HG03565 (cell line): Measurements from ENCODE around the gene PDGFB.
"Not testable (repeated sequence)": the region's sequence is repeated elsewhere in the genome, so short reads cannot be mapped to it uniquely, and the experiment has no call there.

Experiments used
- ATAC-seq: cut with Tn5 transposase; IDR thresholded peaks from one replicate; pipeline ENCODE4 v1.9.1; 2021; ENCODE audit warnings: mild to moderate bottlenecking, moderate library complexity; ENCODE audit not compliant: unreplicated experiment

Gene PDGFB

DNA sequence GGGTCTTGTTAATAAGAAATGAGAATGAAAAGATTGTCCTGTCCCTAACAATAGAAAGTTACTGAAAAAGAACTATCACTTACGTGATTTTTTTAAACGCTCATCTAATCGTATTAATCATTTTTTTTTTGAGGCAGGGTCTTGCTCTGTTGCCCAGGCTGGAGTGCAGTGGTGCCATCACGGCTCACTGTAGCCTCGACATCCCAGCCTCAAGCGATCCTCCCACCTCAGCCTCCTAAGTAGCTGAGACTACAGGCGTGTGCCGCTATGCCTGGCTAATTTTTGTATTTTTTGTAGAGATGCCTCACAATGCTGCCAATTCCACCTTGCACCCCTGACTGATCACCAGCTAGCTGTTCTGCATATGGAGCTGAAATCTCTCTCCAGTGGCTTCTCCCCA lies 15.7 kb downstream of the PDGFB start:
- no peak for ATAC-seq

DNA sequence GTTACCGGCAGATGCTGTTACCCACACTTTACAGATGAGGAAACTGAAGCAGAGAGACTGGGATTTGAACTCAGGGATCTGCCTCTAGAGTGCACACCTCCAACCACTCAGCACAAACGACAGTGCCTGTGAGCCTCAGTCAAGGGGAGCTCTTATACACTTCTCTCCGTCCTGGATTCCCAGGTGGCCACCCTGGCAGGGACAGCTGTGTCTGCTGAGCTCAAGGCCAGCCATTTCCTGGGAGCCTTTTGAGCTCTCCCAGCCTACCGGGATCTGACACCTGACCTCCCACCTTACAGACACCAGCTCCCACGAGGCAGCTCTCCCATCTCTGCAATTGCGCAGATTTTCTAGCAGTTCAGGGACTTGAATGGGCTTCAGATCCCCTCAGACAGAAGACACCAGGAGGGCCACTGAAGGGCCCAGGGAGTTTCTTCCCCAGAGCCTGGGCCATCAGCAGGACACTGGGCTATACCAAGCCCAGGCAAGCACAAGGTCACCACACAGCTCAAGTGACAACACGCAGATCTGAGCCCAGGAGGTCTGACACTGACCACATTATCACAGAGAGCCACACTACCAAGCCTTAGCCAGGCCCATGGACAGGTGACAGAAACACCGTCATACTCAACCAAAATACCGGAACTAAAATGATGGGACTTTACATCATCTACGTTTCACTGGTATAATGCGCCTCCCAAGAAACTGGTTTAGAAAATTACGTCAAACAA lies 17.1 kb downstream of the PDGFB start:
- ATAC-seq: no peak

DNA sequence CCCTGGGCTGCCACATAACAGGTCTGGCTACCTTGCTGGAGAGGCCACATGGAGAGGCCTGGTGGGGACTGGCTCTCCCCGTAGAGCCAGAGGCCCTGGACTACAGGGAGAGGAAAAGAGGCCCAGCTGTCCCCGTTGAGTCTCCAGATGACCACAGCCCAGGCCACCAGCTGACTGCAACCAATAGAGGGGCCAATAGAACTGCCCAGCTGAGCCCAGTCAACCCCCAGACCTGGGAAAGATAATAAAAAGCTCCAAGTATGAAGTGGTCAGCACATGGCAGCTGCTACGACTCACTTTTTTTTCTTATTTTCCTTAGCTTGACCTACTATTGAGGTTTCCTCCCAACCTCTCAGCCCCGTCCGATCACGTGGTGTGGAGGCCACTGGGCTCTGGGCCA lies 18.4 kb downstream of the PDGFB start:
- no peak for ATAC-seq

DNA sequence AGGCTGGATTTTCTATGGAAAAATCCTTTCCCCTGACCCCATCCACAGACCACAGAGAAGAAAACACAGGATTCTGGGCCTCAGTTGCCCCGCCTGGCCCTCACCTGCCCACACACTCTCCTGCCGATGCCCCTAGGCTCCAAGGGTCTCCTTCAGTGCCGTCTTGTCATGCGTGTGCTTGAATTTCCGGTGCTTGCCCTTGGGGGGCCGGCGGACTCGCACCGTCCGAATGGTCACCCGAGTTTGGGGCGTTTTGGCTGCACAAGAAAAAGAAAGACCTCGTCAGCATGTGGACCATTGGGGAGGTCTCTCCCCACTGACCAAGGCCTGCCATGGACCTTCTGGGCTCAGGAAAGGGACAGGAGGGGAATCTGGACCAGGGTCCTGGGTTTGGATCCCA lies 19.2 kb downstream of the PDGFB start:
- no peak for ATAC-seq

DNA sequence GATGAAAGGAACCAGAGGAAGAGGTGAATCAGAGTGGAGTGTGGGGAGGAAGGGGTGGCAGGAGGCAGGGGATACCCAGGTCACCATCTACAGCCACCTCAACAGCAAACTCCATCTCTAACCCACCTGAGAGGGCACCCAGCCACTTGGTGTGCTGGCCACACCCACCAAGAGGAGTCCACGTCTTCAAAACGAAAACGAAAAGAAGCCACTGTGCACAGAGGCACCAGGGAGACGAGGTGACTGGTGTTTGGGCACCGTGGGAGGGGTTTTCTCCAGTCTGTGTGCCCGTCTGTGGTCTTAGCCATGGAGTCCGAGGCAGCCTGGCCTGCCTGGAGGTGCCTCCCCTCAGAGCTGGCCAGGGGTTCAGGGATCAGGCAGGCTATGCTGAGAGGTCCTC lies 20.2 kb downstream of the PDGFB start:
- no peak for ATAC-seq

DNA sequence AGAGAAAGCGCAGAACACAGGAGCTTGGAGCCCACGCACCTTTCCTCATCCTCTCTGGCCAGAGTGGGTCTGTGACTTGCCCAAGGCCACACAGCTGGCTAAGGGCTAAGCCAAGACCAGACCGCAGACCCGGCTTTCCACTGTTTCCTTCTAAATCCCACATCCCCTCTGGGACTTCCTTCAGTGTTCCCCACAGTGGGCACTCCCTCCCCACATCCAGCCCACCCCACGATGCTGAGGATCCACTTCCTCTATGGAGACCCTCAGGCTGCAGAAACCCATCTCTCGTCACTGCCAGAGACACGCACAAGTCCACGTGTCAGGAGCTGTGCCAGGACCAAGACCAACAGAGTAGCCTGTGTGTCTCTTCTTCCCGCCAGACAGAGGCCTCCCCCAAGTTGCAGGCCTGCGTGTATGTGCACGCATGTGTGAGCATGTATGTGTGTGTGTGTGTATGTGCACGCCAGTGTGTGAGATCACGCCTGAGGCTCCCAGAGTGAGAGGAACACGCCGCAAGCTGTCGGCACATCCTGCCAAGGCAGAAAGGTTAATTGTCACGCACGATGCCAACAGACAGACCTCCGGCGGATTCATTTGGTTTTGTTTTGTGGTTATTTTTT lies 21.6 kb downstream of the PDGFB start:
- no peak for ATAC-seq

DNA sequence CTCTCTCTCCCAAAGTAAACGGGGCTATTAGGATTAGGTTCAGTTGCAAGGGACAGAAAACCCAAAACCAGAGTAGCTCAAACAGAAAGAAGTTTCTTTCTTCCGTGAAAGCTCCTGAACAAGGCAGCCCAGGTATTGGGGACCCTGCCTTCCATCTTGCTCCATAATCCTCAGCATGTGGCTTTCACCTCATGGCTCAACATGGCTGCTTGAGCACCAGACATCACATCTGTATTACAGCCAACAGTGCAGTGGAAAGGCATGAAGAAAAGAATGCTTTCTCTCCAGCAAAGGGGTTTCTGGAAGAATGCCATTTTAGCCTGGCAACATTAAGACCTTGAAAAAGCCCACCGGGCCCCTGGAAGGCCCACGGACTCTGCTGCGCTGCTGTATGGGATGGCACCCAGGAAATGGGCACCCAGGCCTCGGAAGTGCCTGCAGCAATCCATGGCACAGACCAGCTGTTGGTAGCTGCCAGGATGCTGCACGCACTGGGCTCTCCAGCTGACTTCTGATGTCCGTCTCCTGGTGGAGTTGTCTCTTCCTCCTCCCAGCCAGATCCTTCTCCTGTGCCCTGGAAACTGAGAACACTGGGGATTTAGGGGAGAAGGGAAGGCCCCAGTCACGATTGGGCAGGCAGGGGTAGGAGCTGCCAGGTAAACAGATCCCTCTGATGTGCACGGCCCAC lies 22.6 kb downstream of the PDGFB start:
- no peak for ATAC-seq

DNA sequence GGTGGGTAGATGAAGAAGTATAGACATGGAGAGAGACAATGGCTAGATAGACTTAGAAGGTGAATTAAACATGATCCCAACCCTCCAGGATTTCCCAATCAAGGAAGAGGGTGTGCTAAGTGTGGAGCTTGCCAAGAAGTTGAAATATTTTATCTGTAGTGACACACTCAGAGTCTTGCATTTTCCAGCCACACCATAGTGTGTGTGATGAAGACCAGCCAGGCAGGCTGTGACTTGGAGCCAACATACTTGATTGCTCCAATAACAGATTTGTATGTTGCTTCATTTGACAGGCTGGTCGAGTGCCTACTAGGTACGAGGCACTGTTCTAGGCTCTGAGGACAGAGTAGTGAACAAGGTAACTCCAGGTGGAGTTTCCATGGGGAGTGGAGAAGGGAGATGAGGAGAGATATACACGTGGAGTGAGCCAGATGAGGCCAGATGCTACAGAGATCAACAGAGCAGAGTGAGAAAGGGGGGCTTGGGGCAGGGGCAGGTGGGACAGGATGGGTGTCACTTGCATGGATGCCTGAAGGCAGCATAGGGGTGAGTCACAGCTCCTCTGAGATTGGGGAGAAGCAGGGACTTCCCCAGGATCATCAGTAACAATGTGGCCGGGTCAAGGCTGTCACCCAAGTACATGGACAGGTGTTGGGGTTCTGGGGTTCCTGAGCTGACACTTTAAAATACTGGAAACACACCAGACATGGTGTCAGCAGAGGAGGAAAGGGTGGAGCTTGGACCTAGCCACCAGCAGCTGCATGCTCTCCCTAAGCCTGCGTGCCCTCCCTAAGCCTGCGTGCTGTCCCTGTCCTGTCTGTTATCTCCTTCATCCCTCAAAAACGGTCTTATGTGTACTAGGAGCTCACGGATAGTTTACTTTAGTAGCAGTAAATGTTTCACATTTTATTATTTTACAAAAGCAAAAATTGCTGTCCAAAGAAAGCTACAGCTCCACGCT lies 23.6 kb downstream of the PDGFB start:
- ATAC-seq: no peak

DNA sequence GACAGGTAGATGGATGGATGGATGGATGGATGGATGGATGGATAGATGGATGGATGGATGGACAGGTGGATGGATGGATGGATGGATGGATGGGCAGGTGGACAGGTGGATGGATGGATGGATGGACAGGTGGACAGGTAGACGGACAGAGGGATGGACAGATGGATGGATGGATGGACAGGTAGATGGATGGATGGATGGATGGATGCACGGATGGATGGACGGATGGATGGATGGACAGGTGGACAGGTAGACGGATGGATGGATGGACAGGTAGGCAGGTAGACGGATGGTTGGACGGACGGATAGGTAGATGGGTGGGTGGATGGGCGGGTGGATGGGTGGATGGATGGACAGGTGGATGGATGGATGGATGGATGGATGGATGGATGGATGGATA lies 24.3 kb downstream of the PDGFB start:
- ATAC-seq: no peak

DNA sequence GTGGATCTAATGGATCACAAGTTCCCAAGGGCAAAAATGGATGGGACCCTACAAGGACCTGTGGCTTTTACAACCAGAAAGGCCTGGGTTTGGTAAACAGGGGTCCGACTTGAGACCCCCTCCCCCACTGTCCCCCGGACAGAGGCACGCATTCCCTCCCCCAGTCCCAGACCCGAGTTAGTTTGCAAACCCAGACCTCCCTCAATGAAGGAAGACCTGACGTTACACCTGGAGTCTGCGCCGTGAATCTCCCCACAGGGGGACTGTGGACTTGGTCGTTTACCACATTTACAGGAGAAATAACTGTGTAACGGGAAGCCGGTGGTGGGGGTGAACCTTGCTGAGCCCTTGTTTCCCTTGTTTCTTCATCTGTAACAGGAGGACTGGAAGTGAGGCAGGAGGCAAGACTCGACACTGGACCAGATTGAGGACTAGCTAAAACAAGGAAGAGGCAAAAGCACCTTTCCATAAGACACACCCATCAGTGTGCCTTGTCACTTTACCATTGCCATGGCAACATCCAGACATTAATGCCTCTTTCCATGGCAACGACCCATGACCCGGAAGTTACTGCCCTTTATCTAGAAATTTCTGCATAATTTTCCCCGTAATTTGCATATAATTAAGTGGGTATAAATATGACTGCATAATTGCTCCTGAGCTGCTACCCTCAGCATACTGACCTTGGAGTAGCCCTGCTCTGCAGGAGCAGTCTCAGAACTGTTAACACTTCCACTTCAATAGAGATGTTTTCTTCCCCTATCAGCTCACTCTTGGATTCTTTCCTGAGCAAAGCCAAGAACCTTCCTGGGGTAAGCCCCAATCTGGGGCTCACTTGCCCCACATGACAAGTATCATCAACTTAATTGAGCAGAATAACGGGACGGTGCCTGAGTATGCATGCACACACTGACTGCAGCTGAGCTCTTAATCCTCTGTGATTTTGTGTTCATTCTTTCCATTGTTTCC lies 25.4 kb downstream of the PDGFB start:
- ATAC-seq: no peak

DNA sequence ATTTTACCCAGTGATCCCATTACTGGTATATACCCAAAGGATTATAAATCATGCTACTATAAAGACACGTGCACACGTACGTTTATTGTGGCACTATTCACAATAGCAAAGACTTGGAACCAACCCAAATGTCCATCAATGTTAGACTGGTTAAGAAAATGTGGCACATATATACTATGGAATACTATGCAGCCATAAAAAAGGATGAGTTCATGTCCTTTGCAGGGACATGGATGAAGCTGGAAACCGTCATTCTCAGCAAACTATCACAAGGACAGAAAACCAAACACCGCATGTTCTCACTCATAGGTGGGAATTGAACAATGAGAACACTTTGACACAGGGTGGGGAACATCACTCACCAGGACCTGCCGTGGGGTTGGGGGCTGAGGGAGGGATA lies 26.4 kb downstream of the PDGFB start:
- not testable (repeated sequence) for ATAC-seq

DNA sequence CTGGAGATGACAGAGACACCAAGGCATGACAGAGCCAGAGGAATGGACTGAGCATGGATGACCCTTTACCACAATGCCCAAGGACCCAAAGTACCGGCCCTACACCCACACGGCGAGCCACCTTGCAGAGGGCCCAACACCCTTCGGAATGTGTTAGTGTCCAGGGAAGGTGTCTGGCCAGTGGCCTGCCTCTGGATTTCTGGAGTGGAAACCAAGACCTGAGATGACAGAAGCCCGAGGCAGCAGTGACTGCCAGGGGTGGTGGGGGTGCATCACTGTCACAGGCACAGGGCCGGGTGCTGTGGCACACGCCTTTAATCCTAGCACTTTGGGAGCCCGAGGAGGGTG lies 28.7 kb downstream of the PDGFB start:
- ATAC-seq: no peak

DNA sequence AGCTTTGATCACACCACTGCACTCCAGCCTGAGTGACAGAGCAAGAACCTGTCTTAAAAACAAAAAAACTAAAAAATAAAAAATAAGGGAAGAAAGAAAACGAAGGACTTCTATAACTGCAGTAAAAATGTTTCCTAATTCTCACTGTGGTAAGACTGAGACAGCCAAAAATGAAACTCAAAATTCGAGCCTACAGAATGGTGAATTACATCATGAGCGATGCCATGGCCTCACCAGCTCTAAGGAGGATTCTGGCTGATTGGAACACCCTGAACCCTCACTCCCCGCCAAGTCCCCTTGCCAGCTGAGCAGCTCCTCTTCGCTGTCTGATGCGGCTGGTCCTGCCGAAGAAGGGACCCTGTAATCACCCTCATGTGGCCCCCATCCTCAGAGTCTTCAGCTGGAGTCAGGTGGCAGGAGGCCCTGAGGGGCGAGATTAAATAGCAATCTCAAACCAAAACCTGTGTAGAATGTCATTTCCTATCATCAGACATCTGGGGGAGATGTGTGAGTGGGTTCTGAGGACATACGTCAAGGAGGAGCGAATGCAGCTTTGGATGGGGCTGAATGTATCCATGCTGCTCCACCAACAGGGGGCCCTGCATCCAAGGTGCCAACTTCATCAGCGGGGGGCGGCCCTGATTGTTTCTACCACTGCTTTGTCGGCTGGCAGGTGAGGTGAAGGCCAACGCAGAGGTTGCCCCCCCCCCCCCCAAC lies 29.2 kb downstream of the PDGFB start:
- ATAC-seq: no peak

DNA sequence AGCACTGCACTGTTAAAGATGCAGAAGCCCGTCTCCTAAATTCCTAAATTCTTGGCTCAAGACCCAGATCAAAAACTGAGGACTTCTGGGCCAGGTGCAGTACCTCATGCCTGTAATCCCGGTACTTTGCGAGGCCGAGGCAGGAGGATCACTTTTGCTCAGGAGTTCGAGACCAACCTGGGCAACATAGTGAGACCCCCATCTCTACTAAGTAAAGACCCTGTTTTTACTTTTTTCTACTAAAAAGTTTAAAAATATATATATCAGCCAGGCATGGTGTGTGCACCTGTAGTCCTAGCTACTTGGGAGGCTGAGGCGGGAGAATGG lies 29.7 kb downstream of the PDGFB start:
- no peak for ATAC-seq

DNA sequence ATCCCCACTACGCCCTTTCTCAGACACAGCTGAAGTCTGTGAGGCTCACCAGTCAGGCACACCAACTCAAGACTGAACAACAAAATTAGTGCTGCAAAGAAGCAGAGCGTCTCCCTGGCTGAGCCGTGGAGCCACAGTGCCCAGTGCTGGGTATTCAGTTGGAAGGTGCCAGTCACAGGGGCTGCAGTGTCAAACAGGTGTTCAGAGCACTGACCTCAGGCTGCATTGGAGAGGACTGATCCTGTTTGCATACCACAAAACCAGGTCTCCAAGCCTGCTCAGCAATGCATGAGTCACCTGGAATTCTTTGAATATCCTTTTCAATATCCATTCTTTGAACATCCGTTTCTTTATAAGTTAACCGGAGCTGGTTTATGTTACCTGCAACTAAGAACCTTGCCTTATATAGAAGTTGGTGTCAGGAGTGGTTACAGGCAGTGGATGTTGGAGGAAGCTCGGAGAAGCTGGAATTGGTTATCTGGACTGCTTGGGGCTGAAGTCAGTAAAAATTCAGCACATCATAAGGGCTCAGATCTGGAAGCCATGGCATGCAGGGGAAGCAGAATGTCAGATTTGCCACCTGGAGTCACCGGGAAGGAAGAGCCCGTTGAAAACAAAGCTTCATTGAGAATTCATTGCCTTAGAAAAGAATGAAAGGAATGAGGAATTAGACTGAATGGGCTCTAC lies 30.3 kb downstream of the PDGFB start:
- ATAC-seq: no peak

DNA sequence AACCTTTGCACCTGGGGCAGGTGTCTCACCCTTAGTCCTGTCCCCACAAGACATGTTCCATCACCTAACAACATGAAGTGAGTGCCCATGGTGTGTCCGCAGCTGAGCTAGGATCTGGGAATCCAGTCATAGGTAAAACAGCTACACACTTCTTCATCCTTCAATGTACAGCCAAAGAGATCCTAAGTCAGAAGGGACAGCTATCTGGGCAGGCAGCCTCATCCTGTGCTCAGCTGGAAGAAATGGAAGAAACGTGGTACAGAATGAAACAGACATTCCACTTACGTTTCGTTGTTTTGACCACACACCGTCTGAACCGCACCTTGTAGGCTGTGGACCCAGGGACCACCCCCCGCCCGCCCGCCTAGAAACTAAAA lies 30.8 kb downstream of the PDGFB start:
- ATAC-seq: no peak

DNA sequence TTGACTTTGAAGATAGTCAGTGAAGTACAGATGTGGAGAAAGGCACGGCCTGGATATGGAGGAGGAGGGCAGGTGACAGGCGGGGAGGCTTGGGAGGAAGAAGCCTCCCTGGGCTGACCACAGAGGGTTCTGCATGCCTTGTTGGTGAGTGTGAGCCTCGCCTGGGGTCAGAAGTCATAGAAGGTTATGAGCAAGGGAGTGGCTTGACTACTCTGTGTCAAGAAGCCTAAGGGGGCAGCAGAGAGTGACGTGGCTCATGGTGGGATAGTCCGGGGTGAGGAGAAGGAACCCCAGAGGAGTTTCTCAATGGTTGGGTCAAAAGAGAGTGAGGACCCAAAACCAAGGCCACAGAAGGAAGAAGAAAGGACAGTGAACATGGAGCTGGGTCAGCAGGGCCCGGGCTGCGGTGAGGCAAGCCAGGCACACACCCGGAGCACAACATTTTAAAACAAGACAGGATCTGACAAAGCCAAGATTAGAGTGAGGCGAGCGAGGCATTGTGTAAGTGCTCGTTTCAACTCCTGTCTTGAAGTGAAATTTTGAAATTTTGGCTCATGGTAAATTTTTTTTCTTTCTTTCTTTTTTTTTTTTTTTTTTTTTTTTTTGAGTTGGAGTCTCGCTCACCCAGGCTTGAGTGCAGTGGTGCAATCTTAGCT lies 31.9 kb downstream of the PDGFB start:
- no peak for ATAC-seq

DNA sequence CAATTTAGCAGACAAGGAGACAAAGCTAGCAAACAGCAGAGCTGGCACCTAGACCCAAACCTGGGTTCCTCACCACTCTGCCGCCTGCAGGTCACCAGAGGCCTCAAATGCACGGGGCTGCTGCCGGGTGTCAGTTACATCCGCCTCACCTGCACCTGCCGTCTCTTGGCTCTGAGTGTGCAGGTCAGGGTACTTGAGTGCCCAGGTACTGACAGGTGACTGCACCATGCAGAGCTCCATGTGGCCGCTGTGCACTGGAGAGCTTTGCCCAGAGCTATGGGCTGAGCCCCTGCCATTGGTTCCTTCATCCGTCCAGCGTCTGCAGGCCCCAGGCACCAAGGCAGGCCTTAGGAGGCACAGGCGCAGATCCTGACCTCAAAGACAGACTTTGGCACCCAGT lies 35.0 kb downstream of the PDGFB start:
- no peak for ATAC-seq
